Kidney (tissue), 14 donors: ENCODE data around the gene NYAP2. TPM values are rescaled to one million over a fixed set of nuclear protein-coding genes. Genes with fewer than 3 reads are reported as not detected.

ENCODE experiments used
- DNase-seq, 5 donors: peaks; one replicate each; pipeline ENCODE4 v3.0.0-alpha.2; 2013 to 2020
- FAIRE-seq: peaks from 2 replicates; lab custom pipeline; 2012; peaks lifted over from hg19 to GRCh38; lab: Jason Lieb, UNC
- H3K27ac ChIP-seq, 2 donors: one replicate each; pipeline ENCODE4 v1.7.0; 2013; ENCODE audit warnings: low read depth in 2 of 2, low read length in 2 of 2, inconsistent platforms in 1 of 2
- H3K27me3 ChIP-seq: one replicate; pipeline ENCODE4 v1.7.1; 2013; ENCODE audit warnings: low read length, inconsistent platforms; ENCODE audit not compliant: control insufficient read depth, insufficient read depth
- H3K36me3 ChIP-seq, 3 donors: one replicate each; pipeline versions ENCODE4 v1.7.0 to v1.7.1; 2013; ENCODE audit warnings: low read length in 3 of 3, control low read depth in 1 of 3, inconsistent platforms in 1 of 3; ENCODE audit not compliant: insufficient read depth in 3 of 3, control insufficient read depth in 2 of 3
- H3K4me1 ChIP-seq, 3 donors: one replicate each; pipeline versions ENCODE4 v1.7.0 to v1.7.1; 2013; ENCODE audit warnings: low read length in 3 of 3, inconsistent platforms in 1 of 3, low read depth in 1 of 3; ENCODE audit not compliant: control insufficient read depth in 2 of 3, insufficient read depth in 2 of 3
- H3K4me3 ChIP-seq, 3 donors: one replicate each; pipeline versions ENCODE4 v1.7.0 to v1.8.1; 2013; ENCODE audit warnings: low read length in 3 of 3, control low read depth in 1 of 3, inconsistent platforms in 1 of 3
- H3K9ac ChIP-seq, 3 donors: one replicate each; pipeline versions ENCODE4 v1.7.0 to v1.7.1; 2013; ENCODE audit warnings: low read length in 3 of 3, control low read depth in 1 of 3, inconsistent platforms in 1 of 3
- H3K9me3 ChIP-seq, 3 donors: one replicate each; pipeline versions ENCODE4 v1.7.0 to v1.7.1; 2013; ENCODE audit warnings: low read length in 3 of 3, control low read depth in 1 of 3, inconsistent platforms in 1 of 3; ENCODE audit not compliant: control insufficient read depth in 2 of 3, insufficient read depth in 1 of 3
- CTCF ChIP-seq: IDR thresholded peaks from 3 replicates; pipeline ENCODE4 v1.5.1; 2012; ENCODE audit warnings: mild to moderate bottlenecking, moderate library complexity, borderline replicate concordance; ENCODE audit not compliant: insufficient read depth; ENCODE audit errors: extremely low read depth
- intact Hi-C: fragments of 100-400 bp; cut with DNase I; formaldehyde crosslinking; loops from one replicate; pipeline ENCODE4 v1.11.1; 2022
- polyA plus RNA-seq: library from polyadenylated mRNA; stranded (reverse); fragments of 350-450 nt; fragmentation: Illumina TruSeq; extraction: RNeasy Lipid Tissue Mini Kit (QIAGEN cat#74804); gene quantifications from one replicate; pipeline ENCODE4 v1.2.3, GENCODE V29; 2014; ENCODE audit warnings: low read depth, low replicate concordance; ENCODE audit not compliant: insufficient read depth
- total RNA-seq: library from RNA; stranded (reverse); fragmentation: NEBNext Ultra II Directional; extraction: Animal tissue kit (Norgen Biotek cat#: 25700); gene quantifications from one replicate; pipeline ENCODE4 v1.2.1, GENCODE V29; 2021
- donor health status: control.
- donor health status: control.
- donor health status: control.
- donor health status: control.
- donor health status: control.
- donor health status: DM: yes; HTN: yes; CAD: no.
- donor health status: Normal renal cell carcinoma (clear cell type).

Gene NYAP2
- total and polyA plus RNA-seq, 2 donors from 2014 or later = 0.66 TPM; not detected in 1

DNA sequence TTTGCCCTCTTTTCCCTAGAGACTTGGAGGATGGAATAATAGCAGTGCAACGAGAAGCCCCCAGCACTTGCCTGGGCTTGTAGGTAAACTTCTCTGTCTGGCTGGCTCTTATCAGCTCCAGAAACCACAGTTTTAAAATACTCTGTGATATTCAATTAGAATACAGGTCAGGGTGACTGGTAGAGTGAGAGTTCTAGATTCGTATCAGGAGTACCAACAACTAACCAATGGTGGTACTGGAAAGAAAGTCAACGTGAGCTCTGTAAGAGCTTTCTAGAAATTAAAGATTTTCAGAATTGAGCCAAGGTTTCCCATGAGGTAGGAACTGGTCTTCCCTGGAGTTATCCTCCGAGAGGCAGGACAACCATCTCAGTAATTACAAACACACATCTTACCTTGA, 216.9 kb downstream of the NYAP2 start:
- Histone ChIP-seq H3K9ac (no peak overlapping the region), H3K27me3 (no peaks in the 10 kb centered on the region), H3K9me3 (no peaks in the 10 kb centered on the region), H3K4me1 (no peaks in the 10 kb centered on the region), H3K4me3 (no peak overlapping the region), H3K36me3 (no peaks in the 10 kb centered on the region), H3K27ac (no peak overlapping the region)
- DNase-seq (no peak), FAIRE-seq (no peak)
- no peak for TF ChIP-seq CTCF
- intact Hi-C loops = no loop called here

DNA sequence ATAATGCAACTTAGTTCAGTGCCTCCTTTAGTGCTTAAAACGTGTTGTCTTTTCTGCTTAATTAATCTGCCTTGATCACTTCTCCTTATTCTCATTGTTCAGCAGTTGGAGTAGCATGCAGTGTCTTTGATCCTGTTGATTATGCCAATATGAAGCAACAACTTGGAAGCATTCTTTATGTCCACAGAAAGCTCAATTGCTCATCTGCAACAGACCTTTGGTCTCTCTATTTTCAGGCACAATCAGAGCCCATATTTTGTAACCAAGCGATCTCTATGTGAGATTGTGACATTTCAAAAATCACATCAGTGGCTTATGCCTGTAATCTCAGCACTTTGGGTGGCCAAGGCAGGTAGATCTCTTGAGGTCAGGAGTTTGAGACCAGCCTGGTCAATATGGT, 217.3 kb downstream of the NYAP2 start:
- intact Hi-C loops = no loop called here
- Histone ChIP-seq H3K4me3 (no peak overlapping the region), H3K9me3 (no peaks in the 10 kb centered on the region), H3K36me3 (no peaks in the 10 kb centered on the region), H3K27me3 (no peaks in the 10 kb centered on the region), H3K9ac (no peak overlapping the region), H3K4me1 (no peaks in the 10 kb centered on the region), H3K27ac (no peak overlapping the region)
- TF ChIP-seq CTCF = no peak
- DNase-seq (no peak), FAIRE-seq (no peak)

DNA sequence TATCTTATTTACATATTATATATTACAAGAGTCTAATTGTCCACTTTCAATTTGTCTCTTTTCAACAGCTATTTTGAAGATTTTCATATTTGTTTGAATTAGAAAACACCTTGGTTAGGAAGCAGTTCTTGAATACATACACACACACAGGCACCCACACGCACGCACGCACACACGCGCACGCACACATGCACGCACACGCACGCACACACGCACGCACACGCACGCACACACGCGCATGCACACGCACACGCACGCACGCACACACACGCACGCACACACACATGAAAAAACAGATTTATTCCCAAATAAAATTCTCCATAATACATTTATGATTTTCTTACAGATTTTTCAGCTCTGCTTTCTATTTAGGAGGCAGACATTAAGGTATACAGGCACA, 220.7 kb downstream of the NYAP2 start:
- no peak for TF ChIP-seq CTCF
- DNase-seq (no peak), FAIRE-seq (no peak)
- no peaks in the 10 kb centered on the region for H3K36me3 ChIP-seq
- H3K4me1 ChIP-seq = no peaks in the 10 kb centered on the region
- no peaks in the 10 kb centered on the region for H3K9me3 ChIP-seq
- no peak overlapping the region for H3K4me3 ChIP-seq
- H3K9ac ChIP-seq = no peak overlapping the region
- intact Hi-C loops = no loop called here
- no peaks in the 10 kb centered on the region for H3K27me3 ChIP-seq
- H3K27ac ChIP-seq = no peak overlapping the region
